Suprapubic skin (tissue), 4 donors: ENCODE results near the gene CRY1. TPM values are rescaled to one million over a fixed set of nuclear protein-coding genes. Genes with fewer than 3 reads are reported as not detected.
"Not testable (repeated sequence)": the region's sequence is repeated elsewhere in the genome, so short reads cannot be mapped to it uniquely, and the experiment has no call there.

Experiments
- DNase-seq, 2 donors: peaks; one replicate each; pipeline ENCODE4 v3.0.0-alpha.2; 2019; ENCODE audit warnings: low spot score in 2 of 2
- H3K27ac ChIP-seq: fragments of 200-600 bp; sonication (generic); one replicate; pipeline ENCODE4 v1.5.1; 2019
- H3K27me3 ChIP-seq: fragments of 200-600 bp; sonication (generic); one replicate; pipeline ENCODE4 v1.5.1; 2019
- H3K36me3 ChIP-seq: fragments of 200-600 bp; sonication (generic); one replicate; pipeline ENCODE4 v1.5.1; 2019
- H3K4me1 ChIP-seq: fragments of 200-600 bp; sonication (generic); one replicate; pipeline ENCODE4 v1.5.1; 2019
- H3K4me3 ChIP-seq: fragments of 200-600 bp; sonication (generic); one replicate; pipeline ENCODE4 v1.5.1; 2019; ENCODE audit warnings: mild to moderate bottlenecking
- H3K9me3 ChIP-seq: fragments of 200-600 bp; sonication (generic); one replicate; pipeline ENCODE4 v1.5.1; 2019
- CTCF ChIP-seq, 2 donors: fragments of 200-600 bp in 1 of 2; fragments of 450-650 bp in 1 of 2; sonication (generic) in 1 of 2; IDR thresholded peaks; one replicate each; pipeline ENCODE4 v1.5.1; 2016 to 2019; ENCODE audit warnings: antibody characterized with exemption in 2 of 2, mild to moderate bottlenecking in 1 of 2, moderate library complexity in 1 of 2
- EP300 ChIP-seq: sonication (generic); formaldehyde crosslinking; IDR thresholded peaks from one replicate; pipeline ENCODE4 v1.6.1; 2017; ENCODE audit warnings: antibody characterized with exemption
- POLR2A ChIP-seq, 2 donors: fragments of 450-650 bp; IDR thresholded peaks; one replicate each; pipeline ENCODE4 v1.6.1; 2017; ENCODE audit warnings: antibody characterized with exemption in 2 of 2, mild to moderate bottlenecking in 2 of 2, moderate library complexity in 2 of 2
- POLR2AphosphoS5 ChIP-seq, 3 donors: sonication (generic); formaldehyde crosslinking; IDR thresholded peaks; one replicate each; pipeline ENCODE4 v1.6.1; 2017; ENCODE audit warnings: antibody characterized with exemption in 3 of 3
- WGBS: methylation state at CpG from one replicate; pipeline ENCODE4 v1.1.5; 2018; 5-methylcytosine and 5-hydroxymethylcytosine counted together
- total RNA-seq, 4 donors: library from RNA; depleted of rRNA; stranded (reverse); fragments of >200 nt; gene quantifications; one replicate each; pipeline ENCODE4 v1.1.0, GENCODE V29; 2016

CRY1 gene
- total RNA-seq, 4 donors from 2014 or later: 18.1 to 37.2 (median 35.0) TPM

- H3K27ac ChIP-seq: no peak overlapping the region
- no peak for TF ChIP-seq EP300
- TF ChIP-seq POLR2AphosphoS5 (IDR thresholded peaks at IDR 0.05): no peak
- no peak for TF ChIP-seq CTCF (IDR thresholded peaks at IDR 0.05)
- no peak for TF ChIP-seq POLR2A (IDR thresholded peaks at IDR 0.05)
- H3K4me3 ChIP-seq: no peak overlapping the region
- no peak for DNase-seq
- H3K9me3 ChIP-seq: no peaks in the 10 kb centered on the region
- no peaks in the 10 kb centered on the region for H3K4me1 ChIP-seq
- no peaks in the 10 kb centered on the region for H3K27me3 ChIP-seq
- WGBS: 94% methylated on average over 2 of the region's 2 CpGs
- H3K36me3 ChIP-seq: no peaks in the 10 kb centered on the region
Observed at GRCh38 chr12:107011519-107011918, 81.8 kb downstream of the CRY1 start.

DNA sequence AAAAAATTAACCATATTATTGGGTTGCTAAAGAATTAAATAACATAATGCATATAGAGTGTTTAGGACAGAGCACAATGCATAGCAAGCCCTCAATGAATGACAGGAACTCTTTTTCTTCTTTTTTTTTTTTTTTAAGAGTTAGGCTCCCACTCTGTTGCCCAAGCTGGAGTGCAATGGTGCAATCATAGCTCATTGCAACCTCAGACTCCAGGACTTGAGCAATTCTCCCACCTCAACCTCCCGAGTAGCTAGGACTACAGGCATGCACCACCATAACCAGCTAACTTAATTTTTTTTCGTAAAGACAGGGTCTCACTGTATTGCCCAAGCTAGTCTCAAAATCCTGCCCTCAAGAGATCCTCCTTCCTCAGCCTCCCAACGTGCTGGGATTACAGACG is 85.9 kb downstream of the CRY1 start:
- no peaks in the 10 kb centered on the region for H3K36me3 ChIP-seq
- no peak for TF ChIP-seq CTCF (IDR thresholded peaks at IDR 0.05)
- TF ChIP-seq POLR2A (IDR thresholded peaks at IDR 0.05): no peak
- no peak for TF ChIP-seq POLR2AphosphoS5 (IDR thresholded peaks at IDR 0.05)
- TF ChIP-seq EP300: no peak

GRCh38 chr12:107002665-107003064 is 90.7 kb downstream of the CRY1 start:
- H3K36me3 ChIP-seq: peaks cover 15% of the 10 kb centered on the region
- not testable (repeated sequence) for H3K27me3 ChIP-seq, H3K9me3 ChIP-seq, H3K4me3 ChIP-seq, H3K27ac ChIP-seq, DNase-seq, H3K4me1 ChIP-seq
- WGBS: 86% methylated on average over 4 of the region's 4 CpGs

More for the DNA sequence above, 85.9 kb downstream of the CRY1 start:
- H3K4me1 ChIP-seq: no peaks in the 10 kb centered on the region
- no peak for DNase-seq
- H3K9me3 ChIP-seq: no peaks in the 10 kb centered on the region
- H3K27ac ChIP-seq: no peak overlapping the region
- no peaks in the 10 kb centered on the region for H3K27me3 ChIP-seq
- H3K4me3 ChIP-seq: no peak overlapping the region
- whole genome bisulfite sequencing: 96% methylated on average over 4 of the region's 4 CpGs

GRCh38 chr12:106999446-106999845 is 93.9 kb downstream of the CRY1 start:
- no peaks in the 10 kb centered on the region for H3K27me3 ChIP-seq
- H3K36me3 ChIP-seq: peaks cover 19% of the 10 kb centered on the region
- H3K4me1 ChIP-seq: no peaks in the 10 kb centered on the region
- 68% methylated on average over 6 of the region's 6 CpGs for WGBS
- no peaks in the 10 kb centered on the region for H3K9me3 ChIP-seq
- no peak overlapping the region for H3K27ac ChIP-seq
- H3K4me3 ChIP-seq: no peak overlapping the region
- DNase-seq: no peak
- no peak for TF ChIP-seq POLR2AphosphoS5 (IDR thresholded peaks at IDR 0.05)
- TF ChIP-seq POLR2A (IDR thresholded peaks at IDR 0.05): no peak
- TF ChIP-seq EP300: no peak
- TF ChIP-seq CTCF (IDR thresholded peaks at IDR 0.05): no peak

DNA sequence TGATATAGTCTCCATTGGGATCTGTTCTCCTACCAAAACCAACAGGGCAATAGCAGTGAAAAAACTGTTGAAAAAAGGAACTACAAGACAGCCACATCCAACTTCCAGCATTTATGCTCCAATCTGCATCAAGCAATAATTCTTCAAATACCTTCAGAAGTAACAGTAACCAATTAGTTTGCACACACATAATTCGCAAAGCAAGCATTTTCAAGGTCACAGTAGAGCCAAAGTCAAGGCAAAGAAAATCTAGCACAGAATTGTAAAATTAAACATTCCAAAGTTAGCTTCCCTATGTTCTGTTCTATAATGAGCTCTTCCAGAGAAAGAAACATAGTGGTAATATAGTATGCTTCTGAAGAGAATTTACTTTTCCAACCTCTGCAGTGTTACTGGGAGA is 95.4 kb downstream of the CRY1 start:
- Histone ChIP-seq H3K36me3 (peaks cover 19% of the 10 kb centered on the region), H3K9me3 (no peaks in the 10 kb centered on the region), H3K4me1 (no peaks in the 10 kb centered on the region), H3K27me3 (no peaks in the 10 kb centered on the region), H3K27ac (no peak overlapping the region), H3K4me3 (no peak overlapping the region)
- TF ChIP-seq POLR2AphosphoS5 (IDR thresholded peaks at IDR 0.05): no peak
- no peak for TF ChIP-seq POLR2A (IDR thresholded peaks at IDR 0.05)
- TF ChIP-seq EP300: no peak
- no peak for TF ChIP-seq CTCF (IDR thresholded peaks at IDR 0.05)
- 100% methylated on average over 1 of the region's 1 CpG for WGBS
- no peak for DNase-seq

DNA sequence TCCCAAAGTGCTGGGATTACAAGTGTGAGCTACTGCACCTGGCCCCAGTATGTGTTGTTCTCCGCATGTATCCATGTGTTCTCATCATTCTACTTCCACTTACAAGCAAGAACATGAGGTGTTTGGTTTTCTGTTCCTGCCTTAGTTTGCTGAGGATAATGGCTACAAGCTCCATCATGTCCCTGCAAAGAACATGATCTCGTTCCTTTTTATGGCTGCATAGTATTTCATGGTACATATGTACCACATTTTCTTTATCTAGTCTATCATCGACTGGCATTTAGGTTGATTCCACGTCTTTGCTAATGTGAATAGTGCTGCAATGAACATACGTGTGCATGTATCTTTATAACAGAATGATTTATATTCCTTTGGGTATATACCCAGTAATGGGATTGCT is 97.2 kb downstream of the CRY1 start:
- H3K36me3 ChIP-seq: peaks cover 17% of the 10 kb centered on the region
- H3K9me3 ChIP-seq, H3K4me3 ChIP-seq, H3K4me1 ChIP-seq, DNase-seq, H3K27me3 ChIP-seq, H3K27ac ChIP-seq: not testable (repeated sequence)
- 97% methylated on average over 5 of the region's 5 CpGs for WGBS
